Ovary (tissue), 3 donors: ENCODE measurements around the gene CCDC86.
A peak's percentile ranks its signal among the peaks of the same experiment; 100 is the strongest.

Experiments used
- CTCF ChIP-seq, 3 donors: fragments of 450-650 bp in 2 of 3; fragments of 200-600 bp in 1 of 3; IDR thresholded peaks; one replicate each; pipeline versions ENCODE4 v1.5.1 to v1.8.0; 2016 to 2022; ENCODE audit warnings: antibody characterized with exemption in 3 of 3, mild to moderate bottlenecking in 1 of 3
- POLR2A ChIP-seq: fragments of 450-650 bp; IDR thresholded peaks from one replicate; pipeline ENCODE4 v1.6.1; 2017; ENCODE audit warnings: antibody characterized with exemption, mild to moderate bottlenecking, moderate library complexity
- donor health status: DM: no; HTN: no; CAD: no.

GRCh38 chr11:60831143-60831500 is 10.8 kb upstream of the CCDC86 start:
- TF ChIP-seq CTCF (IDR thresholded peaks at IDR 0.05) (peak; percentile 83 to 90 (median 90)), POLR2A (no peak)
